HepG2 (cell line): ENCODE measurements around the gene SNX27. TPM values are rescaled to one million over a fixed set of nuclear protein-coding genes. Genes with fewer than 3 reads are reported as not detected.

Experiments
- ATAC-seq: fragments of 200-7000 bp; cut with Tn5 transposase; 3 replicates; pipeline ENCODE4 v1.9.1; 2020; ENCODE audit warnings: mild to moderate bottlenecking, moderate library complexity
- BruUV-seq: library from RNA; stranded (reverse); fragments of 400-500 nt; replicated peaks from 2 replicates; lab custom pipeline; 2021; lab: Mats Ljungman, UMichigan
- CTCF ChIA-PET: fragments of 300-600 bp; formaldehyde crosslinking; extraction: SDS; loops from one replicate; lab custom pipeline; 2021; ENCODE audit warnings: low total read pairs, inconsistent platforms, low intra/inter-chr PET ratio; lab: Yijun Ruan, JAX
- POLR2A ChIA-PET: fragments of 350-600 bp; sonication (Branson Sonifier 250); formaldehyde crosslinking; loops from one replicate; lab custom pipeline; 2020; ENCODE audit warnings: antibody characterized with exemption, inconsistent platforms; lab: Yijun Ruan, JAX
- DNase-seq: peaks from one replicate; pipeline ENCODE4 v3.0.0-alpha.2; 2015; ENCODE audit warnings: low spot score
- FAIRE-seq: peaks from 3 replicates; lab custom pipeline; 2011; peaks lifted over from hg19 to GRCh38; lab: Jason Lieb, UNC
- H2AFZ ChIP-seq: one replicate; pipeline ENCODE4 v1.6.1; 2011; ENCODE audit warnings: low read length, inconsistent platforms
- H3K27ac ChIP-seq: fragments of 300-600 bp; 3 replicates; pipeline ENCODE4 v1.8.0; 2011; ENCODE audit warnings: mixed run types, mild to moderate bottlenecking, mixed read lengths, low read length, inconsistent platforms; ENCODE audit not compliant: insufficient read depth; ENCODE audit errors: extremely low read length
- H3K27me3 ChIP-seq, 2 experiments: fragments of 200-600 bp in 1 of 2; 2 replicates in 1 of 2; 3 replicates in 1 of 2; pipeline versions ENCODE4 v1.6.0 to v1.8.0; 2011; ENCODE audit warnings: low read length in 2 of 2, mild to moderate bottlenecking in 2 of 2, moderate library complexity in 2 of 2, inconsistent platforms in 1 of 2; ENCODE audit not compliant: insufficient read depth in 2 of 2, control insufficient read depth in 1 of 2
- H3K36me3 ChIP-seq, 2 experiments: fragments of 200-600 bp in 1 of 2; replicated peaks in 1 of 2; 2 replicates in 1 of 2; 3 replicates in 1 of 2; pipeline versions ENCODE4 v1.5.1 to v1.8.0; 2011; ENCODE audit warnings: low read length in 2 of 2, inconsistent platforms in 1 of 2; ENCODE audit not compliant: insufficient read depth in 2 of 2, control insufficient read depth in 1 of 2
- H3K4me1 ChIP-seq: 2 replicates; pipeline ENCODE4 v1.5.1; 2012; ENCODE audit warnings: low read length, inconsistent platforms; ENCODE audit not compliant: insufficient read depth
- H3K4me2 ChIP-seq: 2 replicates; pipeline ENCODE4 v1.6.0; 2011; ENCODE audit warnings: low read depth, low read length, inconsistent platforms
- H3K4me3 ChIP-seq, 3 experiments: fragments of 200-600 bp in 1 of 3; sonication (generic), shearing (Covaris generic) in 1 of 3; replicated peaks in 1 of 3; 2 replicates each; pipeline ENCODE4 v1.5.1; 2011 to 2016; ENCODE audit warnings: low read length in 3 of 3, inconsistent platforms in 2 of 3, low read depth in 2 of 3, mild to moderate bottlenecking in 2 of 3, control low read depth in 1 of 3, mixed read lengths in 1 of 3; ENCODE audit not compliant: insufficient read depth in 1 of 3
- H3K79me2 ChIP-seq: one replicate; pipeline ENCODE4 v1.6.1; 2011; ENCODE audit warnings: low read length, inconsistent platforms; ENCODE audit not compliant: insufficient read depth
- H3K9ac ChIP-seq: 2 replicates; pipeline ENCODE4 v1.6.0; 2011; ENCODE audit warnings: mild to moderate bottlenecking, low read depth, low read length, inconsistent platforms; ENCODE audit not compliant: insufficient read depth
- H3K9me3 ChIP-seq: 2 replicates; pipeline ENCODE4 v1.5.1; 2012; ENCODE audit warnings: mild to moderate bottlenecking, low read length
- H4K20me1 ChIP-seq: 2 replicates; pipeline ENCODE4 v1.6.0; 2011; ENCODE audit warnings: inconsistent platforms, mild to moderate bottlenecking, low read length, moderate library complexity; ENCODE audit not compliant: insufficient read depth
- AGO1 ChIP-seq: fragments of 200-400 bp; formaldehyde crosslinking; IDR thresholded peaks from 2 replicates; pipeline ENCODE4 v1.6.1; 2017; ENCODE audit warnings: mild to moderate bottlenecking, low read depth, low read length, moderate library complexity; ENCODE audit not compliant: poor library complexity, severe bottlenecking
- ATM ChIP-seq: fragments of 450-650 bp; IDR thresholded peaks from 2 replicates; pipeline ENCODE4 v1.7.1; 2017; ENCODE audit warnings: mild to moderate bottlenecking, borderline replicate concordance
- CENPT ChIP-seq: sonication (generic); formaldehyde crosslinking; IDR thresholded peaks from 2 replicates; pipeline ENCODE4 v1.8.0; 2022; ENCODE audit warnings: low read depth, mild to moderate bottlenecking, moderate library complexity, missing genetic modification reagents
- HCFC1 ChIP-seq: fragments of 150-350 bp; IDR thresholded peaks from 2 replicates; pipeline ENCODE4 v1.6.1; 2014; ENCODE audit warnings: low read depth, low read length
- KLF12 ChIP-seq: sonication (generic); formaldehyde crosslinking; IDR thresholded peaks from 2 replicates; pipeline ENCODE4 v1.4.0; 2020; ENCODE audit warnings: missing genetic modification reagents, borderline replicate concordance
- KLF15 ChIP-seq: sonication (generic); formaldehyde crosslinking; IDR thresholded peaks from 2 replicates; pipeline ENCODE4 v1.8.1; 2023; ENCODE audit warnings: borderline replicate concordance, mild to moderate bottlenecking, inconsistent platforms, missing genetic modification reagents, mixed read lengths
- MBD4 ChIP-seq: IDR thresholded peaks from 2 replicates; pipeline ENCODE4 v1.6.1; 2012; ENCODE audit warnings: low read length, inconsistent platforms, borderline replicate concordance
- ZKSCAN8 ChIP-seq: IDR thresholded peaks from 2 replicates; pipeline ENCODE4 v1.6.1; 2016; ENCODE audit warnings: borderline replicate concordance, missing genetic modification reagents, missing compliant biosample characterization
- ZNF567 ChIP-seq: sonication (generic); formaldehyde crosslinking; IDR thresholded peaks from 2 replicates; pipeline ENCODE4 v1.8.1; 2023; ENCODE audit warnings: mild to moderate bottlenecking, missing genetic modification reagents, borderline replicate concordance
- ZNF644 ChIP-seq: IDR thresholded peaks from 2 replicates; pipeline ENCODE4 v1.6.1; 2016; ENCODE audit warnings: low read depth
- ZNF792 ChIP-seq: IDR thresholded peaks from 2 replicates; pipeline ENCODE4 v1.6.1; 2016
- WGBS: methylation state at CpG from one replicate; pipeline ENCODE4 v1.1.6; 2017; ENCODE audit warnings: low lambda C conversion rate; 5-methylcytosine and 5-hydroxymethylcytosine counted together
- in situ Hi-C: cut with HindIII; loops from 2 replicates; pipeline ENCODE4 v1.10.0; 2017; ENCODE audit warnings: low pct_unique_long_range_greater_than_20kb; ENCODE audit not compliant: extremely low pct_ligation_motif_present
- intact Hi-C: fragments of 100-400 bp; cut with micrococcal nuclease; formaldehyde crosslinking; loops from one replicate; pipeline ENCODE4 v1.10.0; 2022; ENCODE audit not compliant: unreplicated experiment
- polyA plus RNA-seq, 8 experiments: library from polyadenylated mRNA; depleted of rRNA in 3 of 8; stranded (reverse) in 7 of 8; unstranded in 1 of 8; fragments of >200 nt; fragmentation: Illumina TruSeq in 4 of 8; extraction: Trizol in 4 of 8; gene quantifications; 2 replicates each; pipeline versions ENCODE4 v1.2.1 to v1.2.3, GENCODE V29; 2011 to 2016; ENCODE audit warnings: low read depth in 4 of 8, missing spikeins in 1 of 8, mixed read lengths in 1 of 8; ENCODE audit not compliant: insufficient read depth in 1 of 8
- total RNA-seq, 5 experiments: library from RNA; depleted of rRNA; stranded (reverse); fragments of >200 nt; fragmentation: Illumina TruSeq; extraction: Trizol; gene quantifications; 2 replicates each; pipeline ENCODE4 v1.2.3, GENCODE V29; 2016; ENCODE audit warnings: low read depth in 1 of 5
- TF ChIP-seq, protein P1 (sequence below): sonication (generic); formaldehyde crosslinking; IDR thresholded peaks from 2 replicates; pipeline ENCODE4 v1.5.1; 2020; ENCODE audit warnings: missing genetic modification reagents, mild to moderate bottlenecking, borderline replicate concordance
- TF ChIP-seq, protein P2 (sequence below): sonication (generic); formaldehyde crosslinking; conservative IDR thresholded peaks from 2 replicates; pipeline ENCODE4 v1.8.0; 2022; ENCODE audit warnings: low read depth, missing genetic modification reagents

SNX27 gene
- total and polyA plus RNA-seq, 2 of the 13 experiments (the other 11 are each of a cell fraction or from before 2014, with no cell fraction given), result 14.4 to 17.8 TPM

DNA sequence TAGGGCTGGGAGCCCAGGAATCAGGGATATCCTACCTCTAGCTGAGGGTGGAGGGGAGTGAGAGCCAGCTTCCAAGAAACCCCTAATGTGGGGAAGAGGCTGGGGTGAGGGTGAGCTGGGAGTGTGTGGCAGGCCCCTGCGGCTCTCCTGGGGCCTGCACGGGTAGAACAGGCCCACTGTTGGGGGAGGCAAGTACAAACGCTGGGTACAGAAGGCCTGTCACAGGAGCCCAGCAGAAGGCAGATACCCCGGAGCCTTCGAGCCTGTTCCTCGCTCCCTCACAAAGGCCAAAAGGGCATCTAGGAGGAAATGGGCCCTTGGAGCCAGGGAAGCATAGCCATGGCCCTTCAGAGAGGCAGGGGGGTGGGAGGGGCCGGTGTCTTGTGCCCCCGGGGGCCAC is 91.1 kb downstream of the SNX27 start:
- no peaks in the 10 kb centered on the region for H4K20me1 ChIP-seq
- ChIA-PET CTCF (no interaction called here), POLR2A (no interaction called here)
- no peak overlapping the region for H3K4me3 ChIP-seq
- H3K4me1 ChIP-seq, result peaks cover 55% of the 10 kb centered on the region
- H3K79me2 ChIP-seq, result no peaks in the 10 kb centered on the region
- no peaks in the 10 kb centered on the region for H3K9me3 ChIP-seq
- H3K9ac ChIP-seq, result no peak overlapping the region
- no peak overlapping the region for H3K4me2 ChIP-seq
- BruUV-seq, result no TSS peak
- no peak overlapping the region for H2AFZ ChIP-seq
- peaks cover 6 to 13% of the 10 kb centered on the region in 2 experiments; a peak in 3 of 5 replicates for H3K36me3 ChIP-seq
- 55% methylated on average over 7 of the region's 8 CpGs for WGBS
- no peaks in the 10 kb centered on the region for H3K27me3 ChIP-seq
- FAIRE-seq (no peak), ATAC-seq (peak; percentile 10; the same call in 1 of the 3 replicates), DNase-seq (no peak)
- in situ Hi-C loops, result no loop called here
- no peak overlapping the region for H3K27ac ChIP-seq
- TF ChIP-seq, protein P1, sequence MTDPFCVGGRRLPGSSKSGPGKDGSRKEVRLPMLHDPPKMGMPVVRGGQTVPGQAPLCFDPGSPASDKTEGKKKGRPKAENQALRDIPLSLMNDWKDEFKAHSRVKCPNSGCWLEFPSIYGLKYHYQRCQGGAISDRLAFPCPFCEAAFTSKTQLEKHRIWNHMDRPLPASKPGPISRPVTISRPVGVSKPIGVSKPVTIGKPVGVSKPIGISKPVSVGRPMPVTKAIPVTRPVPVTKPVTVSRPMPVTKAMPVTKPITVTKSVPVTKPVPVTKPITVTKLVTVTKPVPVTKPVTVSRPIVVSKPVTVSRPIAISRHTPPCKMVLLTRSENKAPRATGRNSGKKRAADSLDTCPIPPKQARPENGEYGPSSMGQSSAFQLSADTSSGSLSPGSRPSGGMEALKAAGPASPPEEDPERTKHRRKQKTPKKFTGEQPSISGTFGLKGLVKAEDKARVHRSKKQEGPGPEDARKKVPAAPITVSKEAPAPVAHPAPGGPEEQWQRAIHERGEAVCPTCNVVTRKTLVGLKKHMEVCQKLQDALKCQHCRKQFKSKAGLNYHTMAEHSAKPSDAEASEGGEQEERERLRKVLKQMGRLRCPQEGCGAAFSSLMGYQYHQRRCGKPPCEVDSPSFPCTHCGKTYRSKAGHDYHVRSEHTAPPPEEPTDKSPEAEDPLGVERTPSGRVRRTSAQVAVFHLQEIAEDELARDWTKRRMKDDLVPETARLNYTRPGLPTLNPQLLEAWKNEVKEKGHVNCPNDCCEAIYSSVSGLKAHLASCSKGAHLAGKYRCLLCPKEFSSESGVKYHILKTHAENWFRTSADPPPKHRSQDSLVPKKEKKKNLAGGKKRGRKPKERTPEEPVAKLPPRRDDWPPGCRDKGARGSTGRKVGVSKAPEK, result no peak
- no peak for TF ChIP-seq ATM
- no peak for TF ChIP-seq KLF15 (CRISPR knock-in tag)
- TF ChIP-seq HCFC1, result no peak
- no peak for TF ChIP-seq ZKSCAN8 (CRISPR knock-in tag)
- TF ChIP-seq ZNF644 (CRISPR knock-in tag), result no peak
- no peak for TF ChIP-seq KLF12 (CRISPR knock-in tag)
- no peak for TF ChIP-seq CENPT (CRISPR knock-in tag)
- no peak for TF ChIP-seq ZNF792 (CRISPR knock-in tag)
- no peak for TF ChIP-seq MBD4
- TF ChIP-seq ZNF567 (CRISPR knock-in tag), result no peak
- TF ChIP-seq, protein P2, sequence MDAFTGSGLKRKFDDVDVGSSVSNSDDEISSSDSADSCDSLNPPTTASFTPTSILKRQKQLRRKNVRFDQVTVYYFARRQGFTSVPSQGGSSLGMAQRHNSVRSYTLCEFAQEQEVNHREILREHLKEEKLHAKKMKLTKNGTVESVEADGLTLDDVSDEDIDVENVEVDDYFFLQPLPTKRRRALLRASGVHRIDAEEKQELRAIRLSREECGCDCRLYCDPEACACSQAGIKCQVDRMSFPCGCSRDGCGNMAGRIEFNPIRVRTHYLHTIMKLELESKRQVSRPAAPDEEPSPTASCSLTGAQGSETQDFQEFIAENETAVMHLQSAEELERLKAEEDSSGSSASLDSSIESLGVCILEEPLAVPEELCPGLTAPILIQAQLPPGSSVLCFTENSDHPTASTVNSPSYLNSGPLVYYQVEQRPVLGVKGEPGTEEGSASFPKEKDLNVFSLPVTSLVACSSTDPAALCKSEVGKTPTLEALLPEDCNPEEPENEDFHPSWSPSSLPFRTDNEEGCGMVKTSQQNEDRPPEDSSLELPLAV (CRISPR knock-in tag), result no peak
- no peak for TF ChIP-seq AGO1
- intact Hi-C loops, result no loop called here
